MM.1S (cell line): ENCODE measurements around the gene HOXC10.

Experiments
- DNase-seq: peaks from one replicate; pipeline ENCODE4 v3.0.0-alpha.2; 2015
- H2AFZ ChIP-seq: fragments of 300-600 bp; sonication (generic); 2 replicates; pipeline ENCODE4 v1.6.0; 2016; ENCODE audit warnings: antibody characterized with exemption, low read length
- H3F3A ChIP-seq: fragments of 300-600 bp; sonication (generic); 2 replicates; pipeline ENCODE4 v1.6.1; 2016; ENCODE audit warnings: mild to moderate bottlenecking, antibody characterized with exemption, low read length, moderate library complexity, mixed read lengths; ENCODE audit not compliant: insufficient read depth
- H3K27ac ChIP-seq: fragments of 300-600 bp; sonication (generic); 2 replicates; pipeline ENCODE4 v1.5.1; 2016; ENCODE audit warnings: mild to moderate bottlenecking, low read length
- H3K27me3 ChIP-seq: fragments of 300-600 bp; sonication (generic); replicated peaks from 2 replicates; pipeline ENCODE4 v1.6.0; 2016; ENCODE audit warnings: low read length; ENCODE audit not compliant: insufficient read depth
- H3K36me3 ChIP-seq: fragments of 300-600 bp; sonication (generic); replicated peaks from 2 replicates; pipeline ENCODE4 v1.6.1; 2016; ENCODE audit warnings: mild to moderate bottlenecking, low read length, mixed read lengths; ENCODE audit not compliant: insufficient read depth
- H3K4me1 ChIP-seq: fragments of 300-600 bp; sonication (generic); 2 replicates; pipeline ENCODE4 v1.6.1; 2016; ENCODE audit warnings: low read length, mixed read lengths
- H3K4me2 ChIP-seq: fragments of 300-600 bp; sonication (generic); 2 replicates; pipeline ENCODE4 v1.6.0; 2016; ENCODE audit warnings: low read depth, low read length
- H3K4me3 ChIP-seq: fragments of 300-600 bp; sonication (generic); 2 replicates; pipeline ENCODE4 v1.5.1; 2016; ENCODE audit warnings: low read length, mixed read lengths
- H3K79me2 ChIP-seq: fragments of 300-600 bp; sonication (generic); 2 replicates; pipeline ENCODE4 v1.6.1; 2016; ENCODE audit warnings: mixed run types, low read length, mixed read lengths
- H3K9ac ChIP-seq: fragments of 300-600 bp; sonication (generic); 2 replicates; pipeline ENCODE4 v1.6.1; 2016; ENCODE audit warnings: low read length, mixed read lengths
- H3K9me2 ChIP-seq: fragments of 300-600 bp; sonication (generic); replicated peaks from 2 replicates; pipeline ENCODE4 v1.6.1; 2016; ENCODE audit warnings: mild to moderate bottlenecking, low read length, mixed read lengths; ENCODE audit not compliant: insufficient read depth
- H3K9me3 ChIP-seq: fragments of 300-600 bp; sonication (generic); replicated peaks from 2 replicates; pipeline ENCODE4 v1.6.1; 2016; ENCODE audit warnings: mild to moderate bottlenecking, low read length, mixed read lengths; ENCODE audit not compliant: insufficient read depth
- H4K20me1 ChIP-seq: fragments of 300-600 bp; sonication (generic); 2 replicates; pipeline ENCODE4 v1.6.1; 2016; ENCODE audit warnings: mild to moderate bottlenecking, low read length, moderate library complexity, mixed read lengths; ENCODE audit not compliant: insufficient read depth
- CTCF ChIP-seq: fragments of 300-600 bp; sonication (generic); IDR thresholded peaks from 2 replicates; pipeline ENCODE4 v1.5.1; 2016; ENCODE audit warnings: antibody characterized with exemption, low read length, mixed read lengths
- EZH2 ChIP-seq: fragments of 300-600 bp; sonication (generic); optimal IDR thresholded peaks from 2 replicates; pipeline ENCODE3; 2017; ENCODE audit warnings: low read depth, mild to moderate bottlenecking, antibody characterized with exemption, low read length, mixed read lengths
- EZH2phosphoT487 ChIP-seq: fragments of 300-600 bp; sonication (generic); IDR thresholded peaks from 2 replicates; pipeline ENCODE4 v1.6.1; 2018; ENCODE audit warnings: antibody characterized with exemption, low read length

Gene HOXC10

GRCh38 chr12:53995002-53995377 is 10.0 kb downstream of the HOXC10 start:
- DNase-seq = no peak
- H3K9ac ChIP-seq = no peak overlapping the region
- H3K4me1 ChIP-seq = peaks cover 10% of the 10 kb centered on the region; the same call in 1 of the 2 replicates
- H3K9me3 ChIP-seq = no peaks in the 10 kb centered on the region
- H3K9me2 ChIP-seq = no peaks in the 10 kb centered on the region
- no peak overlapping the region for H2AFZ ChIP-seq
- peak overlapping the region; percentile 99 for H3K4me2 ChIP-seq
- peak overlapping the region; percentile 84; the same call in 1 of the 2 replicates for H3K4me3 ChIP-seq
- peaks cover 96% of the 10 kb centered on the region for H3K27me3 ChIP-seq
- H3K27ac ChIP-seq = no peak overlapping the region
- TF ChIP-seq CTCF = no peak
- TF ChIP-seq EZH2phosphoT487 = no peak
- no peak for TF ChIP-seq EZH2
- H3K36me3 ChIP-seq = no peaks in the 10 kb centered on the region
- no peaks in the 10 kb centered on the region for H4K20me1 ChIP-seq
- H3F3A ChIP-seq = 0 out of 2 replicates have a peak, but pooled peaks cover 3% of the 10 kb centered on the region
- no peaks in the 10 kb centered on the region for H3K79me2 ChIP-seq

- no peaks in the 10 kb centered on the region for H3K79me2 ChIP-seq
- peak overlapping the region; percentile 84 for H3K4me3 ChIP-seq
- no peaks in the 10 kb centered on the region for H3K9me2 ChIP-seq
- peaks cover 10% of the 10 kb centered on the region; the same call in 1 of the 2 replicates for H3K4me1 ChIP-seq
- no peaks in the 10 kb centered on the region for H3K36me3 ChIP-seq
- no peak for DNase-seq
- TF ChIP-seq EZH2phosphoT487 (no peak), CTCF (no peak), EZH2 (no peak)
- H3F3A ChIP-seq = 0 out of 2 replicates have a peak, but pooled peaks cover 3% of the 10 kb centered on the region
- no peaks in the 10 kb centered on the region for H4K20me1 ChIP-seq
- H3K4me2 ChIP-seq = peak overlapping the region; percentile 99
- peak overlapping the region; percentile 45; the same call in 1 of the 2 replicates for H3K9ac ChIP-seq
- H2AFZ ChIP-seq = peak overlapping the region; percentile 96
- peaks cover 96% of the 10 kb centered on the region for H3K27me3 ChIP-seq
- H3K9me3 ChIP-seq = no peaks in the 10 kb centered on the region
- H3K27ac ChIP-seq = no peak overlapping the region
Measured at GRCh38 chr12:53995378-53996239, 10.7 kb downstream of the HOXC10 start.

DNA sequence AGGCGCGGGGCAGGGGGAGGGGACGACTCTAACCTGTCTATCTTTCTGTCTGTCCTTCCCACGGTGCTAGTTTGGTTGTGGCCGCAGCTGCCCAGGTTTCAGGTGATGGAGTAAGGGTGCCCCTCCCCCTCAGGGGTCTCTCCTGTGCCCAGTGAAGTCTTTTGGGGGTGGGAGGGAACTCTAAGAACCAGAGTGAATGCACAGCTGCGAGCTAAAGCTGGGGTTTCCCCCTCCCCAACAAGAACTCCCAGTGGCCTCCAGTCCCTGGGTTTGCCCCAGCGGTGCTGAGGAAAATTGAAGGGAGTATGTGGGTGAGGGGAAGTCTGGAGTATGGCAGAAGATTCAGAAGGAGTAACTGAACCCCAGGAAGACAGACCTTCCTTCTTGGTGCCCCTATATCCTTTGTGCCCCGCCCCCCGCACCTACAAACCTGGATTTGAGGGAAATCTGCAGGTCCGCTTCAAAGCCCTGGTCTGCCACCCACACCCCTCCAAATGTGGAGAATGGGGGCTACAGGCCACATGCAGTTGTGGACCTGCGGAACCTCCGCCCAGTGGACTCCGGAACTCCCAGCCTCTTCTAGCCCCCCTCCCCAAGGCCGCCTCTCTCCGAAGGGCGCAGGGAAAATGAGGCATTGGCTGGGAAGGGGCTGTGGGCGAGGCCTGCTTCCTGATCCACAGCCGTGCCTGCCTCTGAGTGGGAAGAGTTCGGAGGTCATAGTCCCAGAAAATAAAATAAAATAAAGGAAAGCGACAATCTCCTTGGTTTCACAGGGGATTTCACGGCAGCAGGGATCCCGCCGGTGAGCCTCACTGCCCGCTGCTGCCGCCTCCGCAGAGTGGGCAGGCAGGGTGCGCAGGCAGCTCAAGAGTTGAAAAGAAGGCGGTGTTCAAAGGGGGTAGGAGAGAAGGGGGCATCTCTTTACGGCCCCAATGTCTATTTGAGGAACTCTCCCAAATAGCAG is 11.6 kb downstream of the HOXC10 start:
- peak overlapping the region; percentile 45; the same call in 1 of the 2 replicates for H3K9ac ChIP-seq
- H2AFZ ChIP-seq = peak overlapping the region; percentile 96

More for the DNA sequence above, 11.6 kb downstream of the HOXC10 start:
- peaks cover 7% of the 10 kb centered on the region; the same call in 1 of the 2 replicates for H3K4me1 ChIP-seq
- H4K20me1 ChIP-seq = no peaks in the 10 kb centered on the region
- no peaks in the 10 kb centered on the region for H3K79me2 ChIP-seq
- no peak for TF ChIP-seq EZH2
- TF ChIP-seq CTCF = no peak
- TF ChIP-seq EZH2phosphoT487 = no peak
- peak overlapping the region; percentile 84 for H3K4me3 ChIP-seq
- H3K27me3 ChIP-seq = peaks cover 96% of the 10 kb centered on the region
- no peaks in the 10 kb centered on the region for H3K36me3 ChIP-seq
- H3K27ac ChIP-seq = no peak overlapping the region
- H3K9me2 ChIP-seq = no peaks in the 10 kb centered on the region
- peak overlapping the region; percentile 99 for H3K4me2 ChIP-seq
- H3F3A ChIP-seq = 0 out of 2 replicates have a peak, but pooled peaks cover 3% of the 10 kb centered on the region
- no peak for DNase-seq
- no peaks in the 10 kb centered on the region for H3K9me3 ChIP-seq
